Upper lobe of right lung (tissue), 1 donor: ENCODE measurements around the gene NYAP2. TPM values are rescaled to one million over a fixed set of nuclear protein-coding genes. Genes with fewer than 3 reads are reported as not detected.

ENCODE experiments used
- ATAC-seq: fragments of 200-7000 bp; cut with Tn5 transposase; one replicate; pipeline ENCODE4 v1.9.1; 2020; ENCODE audit warnings: mild to moderate bottlenecking, moderate library complexity
- DNase-seq: peaks from one replicate; pipeline ENCODE4 v3.0.0-alpha.2; 2020
- H3K27ac ChIP-seq: fragments of 200-600 bp; one replicate; pipeline ENCODE4 v1.8.0; 2022
- H3K27me3 ChIP-seq: fragments of 200-600 bp; one replicate; pipeline ENCODE4 v1.8.0; 2022; ENCODE audit warnings: mild to moderate bottlenecking
- H3K36me3 ChIP-seq: fragments of 200-600 bp; one replicate; pipeline ENCODE4 v1.8.0; 2022
- H3K4me1 ChIP-seq: fragments of 200-600 bp; one replicate; pipeline ENCODE4 v1.8.0; 2022
- H3K4me3 ChIP-seq: fragments of 200-600 bp; one replicate; pipeline ENCODE4 v1.8.0; 2022; ENCODE audit warnings: mild to moderate bottlenecking
- H3K9me3 ChIP-seq: fragments of 200-600 bp; one replicate; pipeline ENCODE4 v1.8.0; 2022
- intact Hi-C: fragments of 100-400 bp; cut with DNase I; formaldehyde crosslinking; loops from one replicate; pipeline ENCODE4 v1.11.0; 2022
- total RNA-seq: library from RNA; stranded (reverse); fragmentation: NEBNext Ultra II Directional; extraction: Animal tissue kit (Norgen Biotek cat#: 25700); gene quantifications from one replicate; pipeline ENCODE4 v1.2.1, GENCODE V29; 2021
- TF ChIP-seq, protein P1 (sequence below): fragments of 200-600 bp; IDR thresholded peaks from one replicate; pipeline ENCODE4 v1.8.0; 2022; ENCODE audit warnings: antibody characterized with exemption
- donor health status: DM: no; HTN: yes; CAD: no; lungs with severe emphysema.

NYAP2 gene
- total RNA-seq, 1 donor from 2014 or later, result 0.93 TPM

DNA sequence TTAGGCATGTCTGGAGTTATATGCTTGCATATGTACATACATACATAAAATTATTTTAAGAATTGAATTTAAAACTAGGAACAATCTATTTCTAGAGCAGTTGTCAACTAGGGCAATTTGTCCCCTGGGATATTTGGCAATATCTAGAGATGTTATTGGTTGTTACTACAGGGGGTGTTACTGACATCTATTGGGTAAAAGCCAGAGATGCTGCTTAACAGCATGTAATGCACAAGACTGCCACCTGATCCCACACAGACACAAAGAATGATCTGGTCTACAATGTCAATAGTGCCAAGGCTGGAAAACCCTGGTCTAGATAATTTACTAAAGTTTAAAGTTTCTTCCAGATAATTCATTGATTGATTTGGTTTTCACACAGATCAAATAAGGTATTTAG, 185.3 kb downstream of the NYAP2 start:
- Histone ChIP-seq H3K4me3 (no peak overlapping the region), H3K36me3 (no peaks in the 10 kb centered on the region), H3K9me3 (no peaks in the 10 kb centered on the region), H3K4me1 (no peaks in the 10 kb centered on the region), H3K27ac (no peak overlapping the region), H3K27me3 (no peaks in the 10 kb centered on the region)
- TF ChIP-seq, protein P1, sequence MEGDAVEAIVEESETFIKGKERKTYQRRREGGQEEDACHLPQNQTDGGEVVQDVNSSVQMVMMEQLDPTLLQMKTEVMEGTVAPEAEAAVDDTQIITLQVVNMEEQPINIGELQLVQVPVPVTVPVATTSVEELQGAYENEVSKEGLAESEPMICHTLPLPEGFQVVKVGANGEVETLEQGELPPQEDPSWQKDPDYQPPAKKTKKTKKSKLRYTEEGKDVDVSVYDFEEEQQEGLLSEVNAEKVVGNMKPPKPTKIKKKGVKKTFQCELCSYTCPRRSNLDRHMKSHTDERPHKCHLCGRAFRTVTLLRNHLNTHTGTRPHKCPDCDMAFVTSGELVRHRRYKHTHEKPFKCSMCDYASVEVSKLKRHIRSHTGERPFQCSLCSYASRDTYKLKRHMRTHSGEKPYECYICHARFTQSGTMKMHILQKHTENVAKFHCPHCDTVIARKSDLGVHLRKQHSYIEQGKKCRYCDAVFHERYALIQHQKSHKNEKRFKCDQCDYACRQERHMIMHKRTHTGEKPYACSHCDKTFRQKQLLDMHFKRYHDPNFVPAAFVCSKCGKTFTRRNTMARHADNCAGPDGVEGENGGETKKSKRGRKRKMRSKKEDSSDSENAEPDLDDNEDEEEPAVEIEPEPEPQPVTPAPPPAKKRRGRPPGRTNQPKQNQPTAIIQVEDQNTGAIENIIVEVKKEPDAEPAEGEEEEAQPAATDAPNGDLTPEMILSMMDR, result no peak
- intact Hi-C loops, result no loop called here
- ATAC-seq, result no peak
- DNase-seq, result no peak

- no peak overlapping the region for H3K27ac ChIP-seq
- intact Hi-C loops, result no loop called here
- no peaks in the 10 kb centered on the region for H3K36me3 ChIP-seq
- no peak for DNase-seq
- ATAC-seq, result no peak
- no peaks in the 10 kb centered on the region for H3K9me3 ChIP-seq
- H3K4me3 ChIP-seq, result no peak overlapping the region
- no peaks in the 10 kb centered on the region for H3K27me3 ChIP-seq
- TF ChIP-seq, protein P1, result no peak
- H3K4me1 ChIP-seq, result no peaks in the 10 kb centered on the region
Measured at GRCh38 chr2:225590932-225591331, 191.4 kb downstream of the NYAP2 start.

DNA sequence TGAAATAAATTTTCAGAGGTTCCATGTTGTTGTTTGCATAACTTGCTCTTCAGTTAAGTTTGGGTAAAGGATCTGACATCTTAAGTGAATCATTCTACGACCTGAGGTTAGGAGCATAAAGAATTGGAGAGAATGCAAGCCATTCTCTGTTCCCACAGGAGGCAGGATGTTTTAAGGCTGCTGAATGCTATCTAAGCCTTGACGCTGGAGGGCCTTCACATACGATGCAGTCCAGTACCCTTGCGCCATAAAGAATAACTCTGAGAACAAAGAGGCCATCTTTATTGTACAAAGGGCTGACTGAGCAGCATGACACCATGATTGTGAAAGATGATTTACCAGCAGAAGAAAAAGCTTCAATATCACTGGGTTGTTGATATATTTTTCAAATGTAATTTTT, 198.4 kb downstream of the NYAP2 start:
- H3K9me3 ChIP-seq, result no peaks in the 10 kb centered on the region
- DNase-seq (no peak), ATAC-seq (no peak)
- no peaks in the 10 kb centered on the region for H3K27me3 ChIP-seq
- H3K4me1 ChIP-seq, result no peaks in the 10 kb centered on the region
- no peak overlapping the region for H3K4me3 ChIP-seq
- no peaks in the 10 kb centered on the region for H3K36me3 ChIP-seq
- intact Hi-C loops, result no loop called here
- TF ChIP-seq, protein P1, result no peak
- H3K27ac ChIP-seq, result no peak overlapping the region

DNA sequence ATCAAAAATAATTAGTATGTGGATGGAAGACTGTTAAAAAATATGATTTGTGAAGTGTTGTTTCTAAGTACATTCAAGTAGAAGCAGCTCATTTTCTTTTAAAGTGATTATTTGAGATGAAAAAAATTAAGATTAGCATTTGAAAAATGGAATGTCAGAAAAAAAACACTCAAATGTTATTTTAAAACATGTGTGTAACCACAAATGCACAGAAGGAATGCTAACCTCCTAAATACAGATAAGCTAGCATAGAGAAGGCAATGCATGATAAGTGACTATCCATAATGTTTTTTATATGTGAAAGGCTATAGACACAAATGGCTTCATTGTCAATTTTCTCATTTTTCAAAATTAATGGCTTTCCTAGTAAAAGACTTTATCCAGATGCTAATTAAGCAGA, 198.9 kb downstream of the NYAP2 start:
- intact Hi-C loops, result no loop called here
- Histone ChIP-seq H3K27me3 (no peaks in the 10 kb centered on the region), H3K36me3 (no peaks in the 10 kb centered on the region), H3K4me3 (no peak overlapping the region), H3K4me1 (no peaks in the 10 kb centered on the region), H3K9me3 (no peaks in the 10 kb centered on the region), H3K27ac (no peak overlapping the region)
- ATAC-seq (no peak), DNase-seq (no peak)
- TF ChIP-seq, protein P1, result no peak

DNA sequence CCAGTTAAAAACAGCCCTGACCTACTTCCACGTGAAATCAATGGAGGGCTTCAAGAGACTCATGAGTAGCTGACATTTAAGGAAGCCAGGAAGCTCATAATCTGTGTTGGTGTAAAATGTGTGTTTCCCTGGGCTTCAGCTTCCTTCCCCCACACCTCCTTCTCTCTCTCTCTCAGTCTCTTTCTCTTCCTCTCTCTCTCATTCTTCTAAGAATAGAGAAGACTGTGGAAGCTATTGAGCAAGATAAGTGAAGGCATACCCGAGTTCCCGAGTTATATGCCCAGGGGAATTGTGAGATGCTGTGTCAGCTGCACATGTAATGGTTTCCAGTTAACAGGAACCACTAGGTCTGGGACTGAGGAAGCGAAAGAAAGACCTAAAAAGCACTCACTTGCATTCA, 199.4 kb downstream of the NYAP2 start:
- TF ChIP-seq, protein P1, result no peak
- Histone ChIP-seq H3K27me3 (no peaks in the 10 kb centered on the region), H3K27ac (no peak overlapping the region), H3K4me3 (no peak overlapping the region), H3K4me1 (no peaks in the 10 kb centered on the region), H3K9me3 (no peaks in the 10 kb centered on the region), H3K36me3 (no peaks in the 10 kb centered on the region)
- ATAC-seq, result no peak
- DNase-seq, result no peak
- intact Hi-C loops, result no loop called here

DNA sequence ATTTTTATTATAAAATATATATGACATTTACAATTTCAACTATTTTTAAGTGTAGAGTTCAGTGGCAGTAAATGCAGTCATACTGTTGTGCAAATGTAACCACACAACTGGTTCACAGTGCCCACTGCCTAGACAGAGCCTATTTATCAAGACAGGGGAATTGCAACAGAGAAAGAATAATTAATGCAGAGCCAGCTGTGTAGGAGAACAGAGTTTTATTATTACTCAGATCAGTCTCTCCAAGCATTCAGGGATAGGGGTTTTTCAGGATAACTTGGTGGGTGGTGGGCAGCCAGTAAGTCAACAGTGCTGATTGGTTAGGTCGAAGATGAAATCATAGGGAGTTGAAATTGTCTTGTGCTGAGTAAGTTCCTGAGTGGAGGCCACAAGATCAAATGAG, 200.3 kb downstream of the NYAP2 start:
- Histone ChIP-seq H3K27me3 (no peaks in the 10 kb centered on the region), H3K9me3 (no peaks in the 10 kb centered on the region), H3K4me3 (no peak overlapping the region), H3K4me1 (no peaks in the 10 kb centered on the region), H3K36me3 (no peaks in the 10 kb centered on the region), H3K27ac (no peak overlapping the region)
- ATAC-seq, result no peak
- intact Hi-C loops, result no loop called here
- TF ChIP-seq, protein P1, result no peak
- DNase-seq, result no peak
